ENCODE data around the gene HSDL1. TPM values are rescaled to one million over a fixed set of nuclear protein-coding genes. Genes with fewer than 3 reads are reported as not detected.

The HSDL1 gene
- total and polyA plus RNA-seq, 2 of the 4 experiments (the other 2 are of a cell fraction), result 11.6 to 18.3 TPM

GRCh38 chr16:84124257-84125073, 20.5 kb downstream of the HSDL1 start:
- ATAC-seq (ENCODE audit: low read depth), result no peak
- CTCF ChIA-PET, result no interaction called here
- no CpG with 5 or more reads among the region's 7 CpGs for whole genome bisulfite sequencing, 2 experiments (ENCODE audit: extremely low coverage in 2 of 2, insufficient read length in 1 of 2)

More at GRCh38 chr16:84124257-84125073, 20.5 kb downstream of the HSDL1 start:
- peaks cover 14% of the 10 kb centered on the region for H3K36me3 ChIP-seq (ENCODE audit: control insufficient read depth, insufficient read depth, low read length)
- no peak overlapping the region for H3K27ac ChIP-seq (ENCODE audit: insufficient read depth, low read length)
- H3K14ac ChIP-seq (replicated peaks; ENCODE audit: low read depth, low read length), result no peak overlapping the region
- DNase-seq, result no peak
- no peaks in the 10 kb centered on the region for H3K4me1 ChIP-seq (ENCODE audit: control insufficient read depth, insufficient read depth, low read length)
- no peak overlapping the region for H2AK9ac ChIP-seq (replicated peaks; ENCODE audit: low read depth, low read length, poor library complexity)
- no peak overlapping the region for H3K9ac ChIP-seq (ENCODE audit: low read depth, low read length)
- H2BK5ac ChIP-seq (ENCODE audit: low read depth, low read length, poor library complexity, severe bottlenecking), result no peak overlapping the region
- H3K4me3 ChIP-seq (ENCODE audit: insufficient read depth, low read depth, low read length), result no peak overlapping the region
- H4K20me1 ChIP-seq (ENCODE audit: insufficient read depth, low read length), result no peaks in the 10 kb centered on the region
- no peak overlapping the region for H3K4me2 ChIP-seq (ENCODE audit: low read depth, low read length)
- no peak overlapping the region for H2AK5ac ChIP-seq (ENCODE audit: low read depth, low read length)
- in situ Hi-C loops (cut with MboI; ENCODE audit: low sequenced_read_pairs) (no loop called here), intact Hi-C loops (cut with micrococcal nuclease) (no loop called here), dilution Hi-C loops (cut with HindIII; ENCODE audit: low sequenced_read_pairs, unreplicated experiment) (no loop called here)
- H3K23ac ChIP-seq (ENCODE audit: low read depth, low read length), result no peak overlapping the region
- no peak overlapping the region for H2BK20ac ChIP-seq (ENCODE audit: low read depth, low read length)
- TF ChIP-seq POLR2A (IDR thresholded peaks at IDR 0.05; ENCODE audit: low read depth, low read length), result no peak
- TF ChIP-seq MAFK (IDR thresholded peaks at IDR 0.05; ENCODE audit: low read depth, low read length), result no peak
- no peak for TF ChIP-seq ELK1 (IDR thresholded peaks at IDR 0.05; ENCODE audit: borderline replicate concordance, low read depth, low read length)
- TF ChIP-seq CEBPB (IDR thresholded peaks at IDR 0.05; ENCODE audit: low read depth, low read length), result no peak
- TF ChIP-seq CTCF (conservative IDR thresholded peaks at IDR 0.05; ENCODE audit: low read depth, low read length), result no peak
- TF ChIP-seq CHD1 (IDR thresholded peaks at IDR 0.05; ENCODE audit: low read depth, low read length), result no peak
- TF ChIP-seq FOS (IDR thresholded peaks at IDR 0.05; ENCODE audit: low read depth, low read length), result no peak
- TF ChIP-seq MXI1 (IDR thresholded peaks at IDR 0.05; ENCODE audit: borderline replicate concordance, low read depth, low read length), result no peak
- TF ChIP-seq RFX5 (IDR thresholded peaks at IDR 0.05; ENCODE audit: low read depth, low read length), result no peak
- no peak for TF ChIP-seq USF2 (IDR thresholded peaks at IDR 0.05; ENCODE audit: low read depth, low read length)
- no peak for TF ChIP-seq RCOR1 (IDR thresholded peaks at IDR 0.05; ENCODE audit: insufficient replicate concordance, low read length)
- no TSS peak for BruUV-seq (replicated peaks)
- H2AFZ ChIP-seq (replicated peaks; ENCODE audit: low read length, poor library complexity), result no peak overlapping the region
- H4K91ac ChIP-seq (ENCODE audit: insufficient read depth, low read depth, low read length), result no peak overlapping the region
- H3K18ac ChIP-seq (ENCODE audit: low read depth, low read length), result no peak overlapping the region
- H4K8ac ChIP-seq (ENCODE audit: low read depth in 2 of 2, low read length in 2 of 2), result no peak overlapping the region
- peaks cover 8% of the 10 kb centered on the region for H3K9me1 ChIP-seq (ENCODE audit: insufficient read depth, low read length)
- H2BK120ac ChIP-seq (ENCODE audit: low read depth, low read length), result no peak overlapping the region
- no peaks in the 10 kb centered on the region; a peak in 1 of 4 replicates for H3K79me1 ChIP-seq (ENCODE audit: low read depth in 1 of 2, low read length in 2 of 2)
- POLR2A ChIA-PET (ENCODE audit: unreplicated experiment), result no interaction called here
- no peak overlapping the region for H2BK15ac ChIP-seq (ENCODE audit: low read depth, low read length)
- H3K27me3 ChIP-seq (ENCODE audit: control insufficient read depth, insufficient read depth, low read length), result no peaks in the 10 kb centered on the region
- H3K4ac ChIP-seq (ENCODE audit: low read depth, low read length), result no peak overlapping the region
- H3K9me3 ChIP-seq (ENCODE audit: control insufficient read depth, insufficient read depth, low read length), result no peaks in the 10 kb centered on the region
- H3K56ac ChIP-seq (ENCODE audit: extremely low read depth, insufficient read depth, low read length), result no peak overlapping the region
- no peak overlapping the region for H4K5ac ChIP-seq (ENCODE audit: low read depth, low read length)
